HG02840 (cell line): ENCODE data around the gene PATJ.
"Not testable (repeated sequence)": the region's sequence is repeated elsewhere in the genome, so short reads cannot be mapped to it uniquely, and the experiment has no call there.

Experiments
- ATAC-seq: cut with Tn5 transposase; IDR thresholded peaks from one replicate; pipeline ENCODE4 v1.9.1; 2021; ENCODE audit warnings: mild to moderate bottlenecking, moderate library complexity, moderate number of reproducible peaks; ENCODE audit not compliant: unreplicated experiment, low FRiP score

Gene PATJ

DNA sequence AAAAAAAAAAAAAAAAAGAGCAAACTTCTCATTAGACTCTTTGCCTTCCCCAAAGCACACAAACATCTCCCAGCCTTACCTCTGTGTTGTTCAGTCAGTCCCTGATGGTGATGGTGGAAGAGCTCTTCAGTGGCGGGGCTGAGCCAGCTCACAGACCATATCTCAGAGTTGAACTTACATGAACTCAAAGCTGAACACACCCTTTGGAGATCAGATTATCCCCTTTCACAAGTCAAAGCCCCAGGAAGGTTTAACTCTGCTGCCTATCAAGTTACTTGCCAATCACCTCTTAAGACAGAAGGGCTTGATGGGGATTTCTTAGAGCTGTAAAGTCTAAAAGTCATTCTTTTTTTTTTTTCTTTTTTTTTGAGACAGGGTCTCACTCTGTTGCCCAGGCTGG lies 397.1 kb downstream of the PATJ start:
- ATAC-seq = no peak

DNA sequence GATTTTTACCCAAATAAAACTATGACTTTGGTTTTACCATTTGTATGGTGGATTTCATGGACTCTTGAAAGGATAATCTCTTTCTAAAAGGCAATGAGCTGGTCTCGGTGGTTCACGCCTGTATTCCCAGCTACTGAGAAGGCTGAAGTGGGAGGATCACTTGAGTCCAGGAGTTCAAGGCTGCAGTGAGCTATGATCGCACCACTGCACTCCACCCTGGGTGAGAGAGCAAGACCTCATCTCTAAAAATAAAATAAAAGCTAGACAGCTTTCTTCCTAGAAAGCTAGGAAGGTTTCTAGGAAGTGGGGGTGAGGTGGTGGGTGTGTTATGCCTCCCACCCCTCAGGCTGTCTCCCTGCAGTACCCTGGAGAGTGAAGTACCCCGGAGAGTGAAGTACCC lies 398.4 kb downstream of the PATJ start:
- no peak for ATAC-seq

DNA sequence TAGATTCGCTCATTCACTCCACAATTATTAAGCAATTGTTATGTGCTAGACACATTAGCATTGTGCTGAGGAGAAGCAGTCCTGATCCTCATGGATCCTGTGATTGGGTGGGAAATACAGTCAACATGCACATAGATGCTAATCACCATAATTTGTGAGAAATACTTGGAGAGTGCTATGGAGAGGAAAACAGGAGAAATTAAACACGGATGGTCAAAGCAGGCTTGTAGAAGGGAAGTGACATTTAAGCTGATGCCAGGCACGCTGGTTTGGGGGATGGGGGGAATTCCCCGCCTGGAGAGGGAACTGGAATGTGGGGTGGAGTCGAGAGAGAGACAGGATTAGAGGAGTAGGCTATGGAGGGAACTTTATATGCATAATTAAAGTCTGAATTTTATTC lies 400.2 kb downstream of the PATJ start:
- ATAC-seq = no peak

DNA sequence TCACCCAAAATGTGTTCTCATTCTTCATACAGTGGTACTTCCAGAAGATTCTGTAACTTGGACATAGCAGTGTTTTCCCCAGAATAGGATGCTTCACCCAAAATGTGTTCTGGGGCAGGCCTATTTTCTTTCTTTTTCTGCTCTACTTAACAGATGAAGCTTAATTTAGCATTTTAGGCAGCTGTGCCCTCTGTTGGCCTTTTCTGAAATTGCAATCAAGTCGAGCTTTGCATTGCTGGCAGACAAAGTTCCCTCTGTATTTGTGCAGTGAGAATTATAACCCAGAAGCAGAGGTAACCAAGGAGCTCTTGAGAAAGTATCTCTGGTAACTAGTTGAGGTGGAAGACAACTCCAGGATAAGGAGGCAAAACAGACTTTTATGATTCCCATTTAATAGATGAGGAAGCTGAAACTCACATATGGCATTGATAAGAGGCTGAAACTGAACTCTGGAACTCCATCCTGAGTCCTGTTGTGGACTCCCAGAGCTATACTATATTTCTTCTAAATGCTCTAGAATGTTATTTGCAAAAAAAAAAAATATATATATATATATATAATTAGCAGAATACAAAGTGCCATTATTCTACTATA lies 402.1 kb downstream of the PATJ start:
- no peak for ATAC-seq

DNA sequence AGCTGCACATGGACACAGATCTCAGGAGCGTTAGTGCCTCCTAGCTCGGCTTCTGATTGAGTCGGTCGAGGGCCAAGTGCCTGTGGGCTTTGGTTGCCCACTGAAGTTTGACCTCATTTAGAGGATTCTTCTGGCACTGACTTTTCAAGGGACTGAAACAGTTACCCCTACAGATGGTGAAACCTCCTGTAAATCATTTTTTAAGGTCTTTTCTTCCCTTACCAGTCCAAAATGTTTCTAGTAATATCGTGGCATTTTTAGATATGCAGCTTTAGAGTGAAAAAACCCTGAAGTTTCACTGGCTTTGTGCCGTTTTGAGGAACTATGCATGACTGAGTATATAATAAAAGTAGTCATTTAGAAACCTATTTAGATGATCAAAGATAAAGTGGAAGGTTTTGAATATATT lies 417.7 kb downstream of the PATJ start:
- no peak for ATAC-seq

DNA sequence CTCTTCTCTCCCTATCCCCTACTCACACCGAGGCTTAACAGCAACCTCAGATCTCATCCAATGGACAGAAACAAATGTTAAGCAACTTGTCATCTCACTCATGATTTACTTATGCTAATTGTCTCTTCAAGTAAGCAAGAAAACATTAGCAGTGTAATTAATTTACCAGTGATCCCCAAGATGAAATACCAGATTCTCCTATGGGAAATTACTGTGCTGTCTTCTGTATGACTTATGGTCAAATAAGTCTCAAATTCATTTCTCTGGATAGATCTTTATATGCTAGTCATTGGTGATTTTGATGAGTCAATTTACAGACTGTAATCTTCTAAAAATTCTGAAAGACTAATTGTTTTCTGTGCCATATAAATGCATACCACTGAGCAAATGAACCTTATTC lies 419.4 kb downstream of the PATJ start:
- ATAC-seq = no peak

DNA sequence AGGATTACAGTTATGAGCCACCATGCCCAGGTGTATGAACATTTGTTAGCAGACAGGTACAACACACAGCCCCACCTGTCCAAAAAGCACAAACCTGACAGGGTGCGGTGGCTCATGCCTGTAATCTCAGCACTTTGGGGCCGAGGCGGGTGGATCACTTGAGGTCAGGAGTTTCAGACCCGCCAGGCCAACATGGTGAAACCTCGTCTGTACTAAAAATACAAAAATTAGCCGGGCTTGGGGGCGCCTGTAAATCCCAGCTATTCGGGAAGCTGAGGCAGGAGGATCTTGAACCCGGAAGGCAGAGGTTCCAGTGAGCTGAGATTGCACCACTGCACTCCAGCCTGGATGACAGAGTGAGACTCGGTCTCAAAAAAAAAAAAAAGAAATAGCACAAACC lies 428.1 kb downstream of the PATJ start:
- not testable (repeated sequence) for ATAC-seq

DNA sequence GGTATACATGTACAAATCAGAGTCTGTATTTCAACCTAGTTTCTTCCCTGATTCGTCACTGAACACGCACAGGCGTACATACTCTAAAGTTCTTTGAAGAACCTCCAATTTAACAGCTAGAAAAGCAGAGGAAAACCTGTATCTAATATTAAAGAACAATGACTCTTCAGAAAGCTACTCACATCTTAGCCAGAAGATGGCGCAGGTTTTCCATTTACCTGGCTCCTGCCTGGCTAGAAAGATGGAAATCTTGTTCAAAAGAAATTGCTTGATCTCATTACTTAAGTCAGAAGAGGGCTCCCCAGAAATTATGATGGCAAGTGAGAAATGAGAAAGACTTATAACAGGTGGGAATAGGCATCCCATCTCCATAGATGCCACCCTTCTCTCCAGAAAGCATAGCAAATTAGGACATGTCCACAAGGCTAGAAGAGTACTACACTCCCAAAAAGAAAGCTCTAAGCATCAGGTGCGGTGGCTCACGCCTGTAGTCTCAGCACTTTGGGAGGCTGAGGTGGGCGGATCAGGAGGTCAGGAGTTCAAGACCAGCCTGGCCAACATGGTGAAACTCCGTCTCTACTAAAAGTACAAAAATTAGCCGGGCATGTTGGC lies 433.4 kb downstream of the PATJ start:
- no peak for ATAC-seq

DNA sequence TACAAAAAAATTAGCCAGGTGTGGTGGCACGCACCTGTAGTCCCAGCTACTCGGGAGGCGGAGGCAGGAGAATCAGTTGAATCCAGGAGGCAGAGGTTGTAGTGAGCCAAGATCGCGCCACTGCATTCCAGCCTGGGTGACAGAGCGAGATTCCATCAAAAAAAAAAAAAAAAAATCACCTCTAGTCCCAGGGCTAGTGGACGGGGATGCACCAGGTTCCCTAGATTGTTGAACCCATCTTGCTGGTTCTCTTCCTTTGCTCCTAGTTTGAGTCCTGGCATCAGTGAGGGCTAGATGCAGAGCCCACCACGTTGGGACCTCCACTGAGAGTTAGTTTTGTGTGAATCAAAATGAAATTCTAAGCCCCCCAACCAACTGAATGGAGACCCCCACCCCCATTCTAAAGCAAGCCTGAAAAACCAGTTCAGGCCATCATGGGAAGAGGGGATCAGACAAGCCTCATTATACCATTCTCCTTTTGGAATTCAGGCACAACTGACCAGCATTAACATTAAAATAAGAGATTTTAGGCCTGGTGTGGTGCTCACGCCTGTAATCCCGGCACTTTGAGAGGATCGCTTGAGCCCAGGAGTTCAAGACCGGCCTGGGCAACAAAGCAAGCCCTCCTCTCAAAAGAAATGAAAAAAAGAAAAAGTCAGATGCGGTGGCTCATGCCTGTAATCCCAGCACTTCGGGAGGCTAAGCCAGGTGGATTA lies 434.5 kb downstream of the PATJ start:
- ATAC-seq = no peak

DNA sequence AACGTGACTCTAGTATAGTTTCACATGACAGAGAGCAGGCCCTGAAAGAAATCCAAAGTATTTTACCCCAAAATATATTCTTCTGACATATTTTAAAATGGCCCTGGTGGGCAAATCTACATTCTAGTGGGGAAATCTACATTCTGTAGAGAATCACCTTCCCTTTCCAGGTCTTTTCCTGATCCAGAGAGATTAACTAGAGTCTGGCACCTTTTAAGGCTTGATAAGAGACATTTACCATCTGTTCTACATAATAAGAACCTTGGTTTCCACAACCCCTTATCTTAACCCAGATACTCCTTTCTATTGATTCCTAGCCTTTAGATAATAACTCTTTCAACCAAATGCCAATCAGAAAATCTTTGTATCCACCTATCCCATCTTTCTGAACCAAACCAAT lies 435.3 kb downstream of the PATJ start:
- no peak for ATAC-seq

DNA sequence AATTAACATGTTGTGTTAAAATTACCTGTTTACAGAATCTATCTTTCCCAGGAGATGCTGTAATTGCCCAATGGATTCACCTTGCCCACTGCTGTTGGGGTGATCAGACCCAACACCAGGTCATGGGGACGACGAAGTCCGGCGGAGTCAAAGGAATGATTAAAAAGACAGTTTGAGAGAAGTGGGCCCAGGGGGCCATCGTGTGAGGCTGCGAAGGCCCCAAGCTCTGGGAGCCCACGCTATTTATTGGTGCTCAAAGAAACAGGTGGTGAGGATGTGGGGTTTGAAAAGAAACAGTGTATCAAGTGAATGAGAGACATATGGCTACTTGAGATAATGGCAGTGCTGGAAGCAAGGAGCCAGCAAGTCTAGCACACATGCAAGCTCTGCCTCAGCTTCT lies 436.1 kb downstream of the PATJ start:
- ATAC-seq = no peak

DNA sequence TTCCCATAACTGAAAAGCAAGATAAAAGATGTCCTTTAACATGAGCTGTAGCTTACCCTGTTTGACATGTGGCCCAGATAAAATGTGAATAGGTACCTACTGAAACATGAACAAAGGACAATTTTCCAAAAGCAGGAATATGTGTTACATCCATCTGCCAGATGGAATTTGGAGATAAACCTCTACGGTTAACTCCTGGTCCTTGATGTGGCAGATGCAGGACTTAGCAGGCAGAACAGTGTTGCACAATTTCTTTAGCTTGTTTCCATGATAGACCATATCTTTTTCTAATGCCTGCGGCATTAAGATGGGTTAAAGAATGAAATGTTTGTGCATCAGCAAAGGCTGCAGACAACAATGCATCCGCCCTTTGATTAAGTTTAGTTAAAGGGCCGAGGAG lies 437.8 kb downstream of the PATJ start:
- ATAC-seq = not testable (repeated sequence)

DNA sequence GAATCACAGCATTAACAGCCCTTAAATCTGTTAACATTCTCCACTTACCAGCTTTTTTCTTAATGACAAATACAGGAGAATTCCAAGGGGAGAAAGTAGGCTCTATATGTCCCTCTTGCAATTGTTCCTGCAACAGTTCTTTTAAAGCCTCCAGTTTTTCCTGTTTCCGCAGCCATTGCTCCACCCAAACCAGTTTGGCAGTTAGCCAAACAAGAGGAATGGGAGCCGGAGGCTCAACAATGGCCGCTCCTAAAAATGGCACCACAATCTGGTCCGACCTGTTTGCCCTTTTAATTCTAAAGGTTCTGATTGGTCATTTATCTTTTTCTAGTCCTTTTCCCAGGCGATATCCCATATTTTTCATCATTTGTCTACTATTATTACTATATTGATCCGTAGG lies 438.4 kb downstream of the PATJ start:
- no peak for ATAC-seq

DNA sequence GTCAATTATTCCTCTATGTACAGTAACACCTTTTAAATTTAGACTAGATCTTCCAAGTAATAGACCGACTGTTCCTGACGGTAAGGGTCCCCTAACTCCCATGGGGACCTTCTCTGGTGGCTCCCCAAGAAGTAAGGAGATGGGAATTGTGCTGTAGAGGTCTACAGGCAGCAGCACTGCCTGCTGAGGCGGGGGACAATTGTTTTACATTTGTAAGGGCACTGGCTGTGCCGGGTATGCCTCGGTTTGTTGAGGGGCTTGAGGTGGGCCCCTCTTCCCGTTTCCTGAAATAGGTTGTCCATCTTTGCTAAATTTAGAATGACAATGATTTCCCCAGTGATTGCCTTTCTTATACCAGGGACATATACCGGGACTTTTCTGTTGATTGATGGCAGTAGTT lies 439.3 kb downstream of the PATJ start:
- ATAC-seq = no peak

DNA sequence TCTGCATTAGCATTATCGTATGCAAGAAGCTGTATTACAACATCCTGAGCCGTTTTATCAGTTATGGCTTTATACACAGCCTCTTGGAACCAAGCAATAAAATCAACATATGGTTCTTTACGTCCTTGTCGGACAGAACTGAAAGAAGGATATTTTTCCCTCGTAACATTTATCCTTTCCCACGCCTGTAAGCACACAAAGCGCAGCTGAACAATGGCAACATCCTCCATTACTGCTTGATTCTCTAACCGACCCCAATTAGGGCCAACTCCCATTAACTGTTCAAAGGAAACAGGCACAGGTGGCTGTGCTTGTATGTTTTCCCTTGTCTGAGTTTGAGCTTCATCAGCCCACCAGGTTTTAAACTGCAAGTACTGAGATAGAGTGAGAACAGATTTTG lies 439.9 kb downstream of the PATJ start:
- ATAC-seq = not testable (repeated sequence)

DNA sequence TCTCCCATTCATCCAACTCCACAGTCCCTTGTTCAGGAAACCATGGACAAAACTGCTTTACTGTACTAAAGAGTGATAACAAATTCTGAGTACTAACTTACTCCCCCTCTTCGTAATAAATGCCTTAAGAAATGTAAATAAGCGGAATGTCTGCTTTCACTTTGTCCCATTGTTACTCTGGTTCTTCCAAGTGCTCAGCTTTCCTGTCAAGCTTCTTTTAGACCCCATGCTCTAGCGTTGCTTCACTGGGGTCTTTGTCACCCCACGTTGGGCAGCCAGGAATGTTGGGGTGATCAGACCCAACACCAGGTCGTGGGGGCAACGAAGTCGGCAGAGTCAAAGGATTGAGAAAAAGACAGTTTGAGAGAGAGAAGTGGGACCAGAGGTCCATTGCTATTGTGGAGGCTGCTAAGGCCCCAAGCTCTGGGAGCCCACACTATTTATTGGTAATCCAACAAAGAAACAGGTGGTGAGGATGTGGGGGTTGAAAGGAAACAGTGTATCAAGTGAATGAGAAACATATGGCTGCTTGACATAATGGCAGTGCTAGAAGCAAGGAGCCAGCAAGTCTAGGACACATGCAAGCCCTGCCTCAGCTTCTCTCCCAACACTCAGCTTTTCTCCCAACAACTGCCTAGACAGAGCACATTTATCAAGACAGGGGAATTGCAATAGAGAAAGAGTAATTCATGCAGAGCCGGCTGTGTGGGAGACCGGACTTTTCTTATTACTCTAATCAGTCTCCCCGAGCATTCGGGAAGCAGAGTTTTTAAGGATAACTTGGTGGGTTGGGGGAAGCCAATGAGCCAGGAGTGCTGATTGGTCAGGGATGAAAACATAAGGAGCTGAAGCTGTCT lies 441.1 kb downstream of the PATJ start:
- ATAC-seq = not testable (repeated sequence)

DNA sequence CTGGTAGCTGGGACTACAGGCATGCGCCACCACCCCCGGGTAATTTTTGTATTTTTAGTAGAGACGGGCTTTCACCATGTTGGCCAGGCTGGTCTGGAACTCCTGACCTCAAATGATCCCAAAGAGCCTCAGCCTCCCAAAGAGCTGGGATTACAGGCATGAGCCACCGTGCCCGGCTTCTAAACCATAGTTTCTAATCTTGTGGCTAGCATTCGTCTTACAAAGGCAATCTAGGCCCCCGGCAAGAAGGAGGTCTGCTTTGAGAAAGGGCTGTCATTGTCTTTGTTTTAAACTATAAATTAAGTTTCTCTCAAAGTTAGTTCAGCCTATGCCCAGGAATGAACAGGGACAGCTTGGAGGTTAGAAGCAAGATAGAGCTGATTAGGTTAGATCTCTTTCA lies 442.1 kb downstream of the PATJ start:
- no peak for ATAC-seq

DNA sequence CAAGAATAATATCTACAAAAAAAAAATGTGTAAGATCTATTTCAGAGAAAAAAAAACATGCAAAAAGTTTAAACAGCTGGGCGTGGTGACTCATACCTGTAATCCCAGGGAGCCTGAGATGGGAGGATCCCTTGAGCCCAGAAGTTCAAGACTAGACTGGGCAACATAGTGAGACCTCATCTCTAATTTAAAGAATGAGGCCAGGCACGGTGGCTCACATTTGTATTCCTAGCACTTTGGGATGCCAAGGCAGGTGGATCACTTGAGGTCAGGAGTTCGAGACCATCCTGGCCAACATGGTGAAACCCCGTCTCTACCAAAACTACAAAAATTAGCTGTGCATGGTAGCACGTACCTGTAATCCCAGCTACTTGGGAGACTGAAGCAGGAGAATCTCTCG lies 443.0 kb downstream of the PATJ start:
- not testable (repeated sequence) for ATAC-seq

DNA sequence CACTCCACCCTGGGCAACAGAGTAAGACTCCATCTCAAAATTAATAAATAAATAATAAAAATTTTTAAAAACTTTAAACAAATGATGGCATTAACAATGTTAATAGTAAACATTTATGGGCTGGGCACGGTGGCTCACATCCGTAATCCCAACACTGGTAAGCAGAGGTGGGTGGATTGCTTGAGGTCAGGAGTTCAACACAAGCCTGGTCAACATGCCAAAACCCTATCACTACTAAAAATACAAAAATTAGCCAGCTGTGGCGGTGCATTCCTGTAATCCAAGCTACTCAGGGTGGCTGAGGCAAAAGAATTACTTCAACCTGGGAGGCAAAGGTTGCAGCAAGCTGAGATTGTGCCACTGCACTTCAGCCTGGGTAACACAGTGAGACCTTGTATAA lies 443.4 kb downstream of the PATJ start:
- no peak for ATAC-seq

DNA sequence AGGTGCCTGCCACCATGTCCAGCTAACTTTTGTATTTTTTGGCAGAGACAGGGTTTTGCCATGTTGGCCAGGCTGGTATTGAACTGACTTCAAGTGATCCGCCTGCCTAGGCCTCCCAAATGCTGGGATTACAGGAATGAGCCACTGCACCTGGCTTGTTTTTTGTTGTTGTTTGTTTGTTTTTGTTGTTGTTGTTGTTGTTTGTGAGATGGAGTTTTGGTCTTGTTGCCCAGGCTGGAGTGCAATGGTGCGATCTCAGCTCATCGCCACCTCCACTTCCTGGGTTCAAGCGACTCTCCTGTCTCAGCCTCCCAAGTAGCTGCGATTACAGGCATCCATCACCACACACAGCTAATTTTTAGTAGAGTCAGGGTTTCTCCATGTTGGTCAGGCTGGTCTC lies 445.3 kb downstream of the PATJ start:
- ATAC-seq = no peak

DNA sequence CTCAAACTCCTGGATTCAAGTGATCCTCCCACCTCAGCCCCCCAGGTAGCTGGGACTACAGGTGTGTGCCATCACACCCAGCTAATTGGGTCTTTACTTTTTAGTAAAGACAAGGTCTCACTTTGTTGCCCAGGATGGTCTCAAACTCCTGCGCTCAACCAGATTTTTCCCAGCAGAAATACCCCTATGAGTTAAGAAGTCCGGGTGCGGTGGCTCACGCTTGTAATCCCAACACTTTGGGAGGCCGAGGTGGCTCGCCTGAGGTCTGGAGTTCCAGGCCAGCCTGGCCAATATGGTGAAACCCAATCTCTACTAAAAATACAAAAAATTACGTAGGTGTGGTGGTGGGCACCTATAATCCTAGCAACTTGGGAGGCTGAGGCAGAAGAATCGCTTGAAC lies 445.8 kb downstream of the PATJ start:
- ATAC-seq = no peak
